Spleen (tissue), 7 donors: ENCODE results near the gene ACTC1.

Experiments
- CTCF ChIP-seq, 11 experiments: fragments of 200-600 bp in 7 of 11; fragments of 450-650 bp in 4 of 11; sonication (generic) in 4 of 11; IDR thresholded peaks in 8 of 11; conservative IDR thresholded peaks in 3 of 11; 1 replicate in 7 of 11; 2 replicates in 4 of 11; pipeline versions ENCODE4 v1.4.0 to v1.8.0; 2016 to 2021; ENCODE audit warnings: antibody characterized with exemption in 11 of 11, inconsistent platforms in 4 of 11, mild to moderate bottlenecking in 1 of 11
- POLR2A ChIP-seq, 3 donors: fragments of 450-650 bp; IDR thresholded peaks; one replicate each; pipeline ENCODE4 v1.5.1; 2017; ENCODE audit warnings: antibody characterized with exemption in 3 of 3, mild to moderate bottlenecking in 1 of 3
- POLR2AphosphoS5 ChIP-seq, 3 donors: sonication (generic); formaldehyde crosslinking; IDR thresholded peaks; one replicate each; pipeline ENCODE4 v1.5.1; 2017; ENCODE audit warnings: antibody characterized with exemption in 3 of 3
- donor health status: DM: no; HTN: no; CAD: no; lungs with moderate emphysema.
- donor health status: DM: no; HTN: no; CAD: no.
- donor health status: DM: no; HTN: no; CAD: no.

GRCh38 chr15:34759992-34760391 lies 35.4 kb downstream of the ACTC1 start:
- TF ChIP-seq POLR2AphosphoS5 (IDR thresholded peaks at IDR 0.05) (no peak), POLR2A (IDR thresholded peaks at IDR 0.05) (no peak), CTCF (IDR thresholded peaks at IDR 0.05 in 8 of 11, conservative IDR thresholded peaks at IDR 0.05 in 3 of 11) (no peak)
